HG03571 (cell line): ENCODE data around the gene IZUMO1R.
"Not testable (repeated sequence)": the region's sequence is repeated elsewhere in the genome, so short reads cannot be mapped to it uniquely, and the experiment has no call there.

ENCODE experiments used
- ATAC-seq: cut with Tn5 transposase; IDR thresholded peaks from one replicate; pipeline ENCODE4 v1.9.1; 2021; ENCODE audit not compliant: unreplicated experiment

IZUMO1R gene

DNA sequence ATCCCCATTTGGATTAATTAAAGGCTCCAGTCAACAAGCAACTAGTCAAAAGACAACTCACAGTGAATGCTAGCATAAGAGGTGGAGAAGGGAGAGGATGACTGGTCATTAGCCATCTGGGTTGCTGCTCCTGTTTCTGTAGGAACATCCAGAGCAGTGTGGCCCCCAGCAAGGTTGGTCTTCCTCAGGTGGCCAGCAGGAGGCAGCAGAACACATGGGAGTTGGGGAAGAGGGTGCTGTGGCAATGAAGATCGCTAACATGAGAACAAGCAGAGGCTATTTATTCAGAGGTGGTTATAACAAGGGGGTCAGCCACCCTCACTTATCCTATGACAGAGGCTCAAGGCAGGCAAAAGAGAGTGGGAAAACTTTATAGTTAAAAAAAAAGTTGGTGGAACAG lies 21.3 kb downstream of the IZUMO1R start:
- no peak for ATAC-seq

DNA sequence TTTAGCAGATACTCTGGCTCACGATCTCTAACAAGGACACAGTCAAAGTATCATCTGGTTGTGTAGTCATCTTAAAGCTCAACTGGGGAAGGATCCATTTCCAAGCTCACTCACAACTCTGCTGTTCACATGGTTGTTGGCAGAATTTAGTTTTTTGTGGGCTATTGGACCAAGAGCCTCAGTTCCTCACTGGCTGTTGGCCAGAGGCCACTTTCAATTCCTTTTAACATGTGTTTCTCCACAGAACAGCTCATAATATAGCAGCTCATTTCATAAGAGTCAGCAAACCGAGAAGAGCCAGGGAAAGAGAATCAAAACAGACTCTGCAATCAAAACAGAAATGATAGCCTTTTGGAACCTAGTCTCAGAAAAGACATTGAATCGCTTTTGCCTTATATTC lies 22.6 kb downstream of the IZUMO1R start:
- no peak for ATAC-seq

DNA sequence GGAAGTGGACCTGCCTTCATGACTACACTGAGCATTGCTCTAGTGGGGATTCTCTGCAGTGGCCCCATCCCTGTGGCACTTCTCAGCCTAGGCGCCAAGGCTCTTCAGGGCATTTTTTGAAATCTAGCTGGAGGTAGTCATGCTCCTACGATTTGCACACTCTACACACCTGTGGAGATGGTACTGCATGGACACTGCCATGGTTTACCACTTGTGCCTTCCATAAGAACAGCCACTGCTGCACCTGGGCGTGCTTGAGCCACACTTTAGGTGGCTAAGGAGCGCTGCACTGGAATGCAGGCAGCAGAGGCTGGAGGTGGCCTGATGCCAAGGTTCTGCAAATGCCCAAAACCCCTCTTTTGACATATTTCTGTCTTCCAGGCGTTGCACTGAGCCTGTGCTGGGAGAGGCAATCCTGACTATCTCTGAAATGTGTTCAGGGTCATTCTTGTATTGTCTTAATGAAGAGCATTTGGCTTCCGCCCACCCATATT lies 24.3 kb downstream of the IZUMO1R start:
- ATAC-seq = no peak

DNA sequence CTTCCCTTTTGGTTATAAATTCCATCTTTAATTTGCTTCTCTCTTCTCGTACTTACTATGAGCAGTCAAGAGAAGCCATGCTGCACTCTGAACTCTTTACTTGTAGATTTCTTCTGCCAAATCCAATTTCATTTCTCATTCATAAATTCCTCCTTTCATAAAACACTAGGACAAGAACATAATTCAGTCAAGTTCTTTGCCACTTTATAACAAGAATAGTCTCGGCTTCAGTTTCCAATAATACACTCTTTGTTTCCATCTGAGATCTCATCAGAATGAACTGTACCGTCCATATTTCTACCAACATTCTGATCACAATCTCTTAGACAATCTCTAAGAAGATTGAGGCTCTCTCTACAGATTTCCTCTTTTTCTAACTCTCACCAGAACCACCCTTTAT lies 25.1 kb downstream of the IZUMO1R start:
- ATAC-seq = no peak

DNA sequence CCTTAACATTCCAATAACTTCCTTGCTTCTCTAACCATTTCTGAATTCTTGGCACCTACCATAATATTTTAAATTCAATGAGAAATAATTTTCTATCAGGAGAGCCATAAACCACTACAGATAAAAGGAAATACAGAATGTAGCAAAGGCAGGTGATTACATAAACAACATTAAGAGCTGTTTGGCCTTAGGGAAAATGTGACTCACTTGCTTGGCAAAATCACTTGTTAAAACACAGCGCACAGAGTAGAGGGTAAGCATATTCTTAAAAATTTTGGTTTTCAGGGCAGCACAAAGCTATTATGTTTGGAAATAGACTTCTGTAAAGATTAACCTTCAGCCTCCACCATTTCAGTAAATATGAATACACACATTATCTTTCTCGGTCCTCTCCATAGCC lies 26.4 kb downstream of the IZUMO1R start:
- ATAC-seq = no peak

DNA sequence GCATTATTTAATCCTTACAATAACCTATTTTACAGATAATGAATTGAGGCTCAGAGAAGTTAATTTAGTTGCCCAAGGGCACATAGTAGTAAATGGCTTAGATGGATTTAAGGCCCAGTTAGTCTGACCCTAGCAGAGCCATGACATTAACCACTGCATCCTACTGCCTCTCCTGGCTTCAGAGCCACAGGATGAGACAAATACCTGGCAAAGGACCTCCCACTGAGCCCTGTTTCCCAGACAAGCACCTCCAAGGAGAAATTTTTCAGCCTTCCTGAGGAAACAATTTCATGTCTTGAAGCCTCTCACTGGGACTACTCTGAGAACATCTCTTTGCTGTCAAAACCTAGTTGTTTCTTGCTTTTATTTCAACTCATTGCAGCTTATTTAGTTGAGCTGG lies 28.4 kb downstream of the IZUMO1R start:
- no peak for ATAC-seq

DNA sequence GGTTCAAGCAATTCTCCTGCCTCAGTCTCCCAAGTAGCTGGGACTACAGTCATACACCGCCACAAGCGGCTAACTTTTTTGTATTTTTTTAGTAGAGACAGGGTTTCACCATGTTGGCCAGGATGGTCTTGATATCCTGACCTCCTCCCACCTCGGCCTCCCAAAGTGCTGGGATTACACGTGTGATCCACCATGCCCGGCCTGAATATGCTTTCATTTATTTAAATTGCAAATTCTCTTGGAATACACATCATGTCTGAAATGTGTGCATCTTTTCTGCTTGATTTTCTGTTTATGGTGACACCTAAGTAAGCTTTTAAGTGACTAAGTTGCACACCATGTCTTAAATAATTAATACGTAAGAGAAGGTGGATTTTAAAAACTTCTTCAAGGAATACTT lies 31.7 kb downstream of the IZUMO1R start:
- ATAC-seq = no peak

DNA sequence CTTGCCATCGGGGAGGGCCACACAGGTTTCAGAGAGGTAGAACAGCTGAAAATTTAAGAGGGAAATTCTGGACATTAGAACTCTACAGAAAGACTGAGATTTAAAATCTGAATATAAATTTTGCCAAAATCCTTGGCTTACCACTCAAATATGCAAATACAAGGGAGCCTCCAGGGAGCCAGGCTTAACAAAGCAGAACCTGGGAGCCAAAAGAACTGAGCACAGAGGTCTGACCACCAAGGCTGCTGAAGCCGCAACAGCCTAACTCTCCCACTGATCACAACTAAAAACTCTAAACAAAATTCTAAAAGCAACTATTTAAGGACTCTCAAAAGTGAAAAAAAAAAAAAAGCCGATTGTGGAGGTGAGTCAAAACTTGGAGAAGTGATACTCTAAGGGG lies 34.3 kb downstream of the IZUMO1R start:
- no peak for ATAC-seq

DNA sequence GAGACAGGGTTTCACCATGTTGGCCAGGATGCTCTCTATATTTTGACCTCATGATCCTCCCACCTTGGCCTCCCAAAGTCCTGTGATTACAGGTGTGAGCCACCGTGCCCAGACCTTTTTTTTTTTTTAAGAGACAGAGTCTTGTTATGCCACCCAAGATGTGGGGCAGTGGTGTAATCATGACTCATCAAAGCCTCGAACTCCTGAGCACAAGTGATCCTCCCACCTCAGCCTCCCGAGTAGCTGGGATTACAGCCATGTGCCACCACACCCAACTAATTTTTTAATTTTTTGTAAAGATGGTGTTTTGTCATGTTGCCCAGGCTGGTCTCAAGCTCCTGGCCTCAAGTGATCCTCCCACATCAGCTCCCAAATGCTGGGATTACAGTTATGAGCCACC lies 37.9 kb downstream of the IZUMO1R start:
- no peak for ATAC-seq

DNA sequence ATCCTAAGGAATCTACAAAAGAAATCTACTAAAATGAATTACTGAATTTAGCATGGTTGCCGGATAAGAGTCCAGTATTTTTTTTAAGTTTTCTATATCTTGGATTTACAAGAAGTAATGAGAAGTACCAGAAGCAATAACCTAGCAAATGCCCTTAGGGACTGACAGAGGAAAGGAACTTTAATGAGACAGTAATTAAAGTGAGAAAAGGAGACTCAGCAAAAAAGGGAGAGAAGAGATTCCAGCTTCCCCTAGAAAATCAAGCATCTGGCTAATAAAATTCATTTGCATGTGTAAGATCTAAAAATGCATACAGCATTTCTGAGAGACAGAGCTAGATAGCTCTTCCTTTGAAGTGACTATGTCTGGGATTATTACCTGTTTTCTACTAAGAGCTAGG lies 39.1 kb downstream of the IZUMO1R start:
- no peak for ATAC-seq

DNA sequence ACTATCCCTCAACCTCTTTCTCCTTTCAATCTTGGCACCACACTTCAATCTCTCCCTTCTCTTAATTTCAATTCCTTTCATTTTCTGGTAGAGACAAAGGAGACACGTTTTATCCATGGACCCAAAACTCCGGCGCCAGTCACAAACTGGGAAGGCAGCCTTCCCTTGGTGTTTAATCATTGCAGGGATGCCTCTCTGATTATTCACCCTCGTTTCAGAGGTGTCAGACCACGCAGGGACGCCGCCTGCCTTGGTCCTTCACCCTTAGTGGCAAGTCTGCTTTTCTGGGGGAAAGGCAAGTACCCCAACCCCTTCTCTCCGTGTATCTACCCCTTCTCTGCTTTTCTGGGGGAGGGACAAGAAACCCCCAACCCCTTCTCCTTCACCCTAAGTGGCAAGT lies 41.9 kb downstream of the IZUMO1R start:
- ATAC-seq = not testable (repeated sequence)

DNA sequence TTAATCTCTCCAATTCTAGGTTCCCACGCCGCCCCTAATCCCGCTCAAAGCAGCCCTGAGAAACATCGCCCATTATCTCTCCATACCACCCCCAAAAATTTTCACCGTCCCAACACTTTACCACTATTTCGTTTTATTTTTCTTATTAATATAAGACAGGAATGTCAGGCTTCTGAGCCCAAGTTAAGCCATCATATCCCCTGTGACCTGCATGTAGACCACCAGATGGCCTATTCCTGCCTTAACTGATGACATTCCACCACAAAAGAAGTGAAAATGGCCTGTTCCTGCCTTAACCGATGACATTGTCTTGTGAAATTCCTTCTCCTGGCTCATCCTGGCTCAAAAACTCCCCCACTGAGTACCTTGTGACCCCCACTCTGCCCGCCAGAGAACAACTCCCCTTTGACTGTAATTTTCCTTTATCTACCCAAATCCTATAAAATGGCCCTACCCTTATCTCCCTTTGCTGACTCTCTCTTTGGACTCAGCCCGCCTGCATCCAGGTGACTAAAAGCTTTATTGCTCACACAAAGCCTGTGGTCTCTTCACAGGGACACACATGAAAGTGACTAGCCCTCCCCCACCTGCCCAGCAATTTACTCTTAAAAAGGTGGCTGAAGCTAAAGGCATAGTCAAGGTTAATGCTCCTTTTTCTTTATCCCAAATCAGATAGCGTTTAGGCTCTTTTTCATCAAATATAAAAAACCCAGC lies 46.6 kb downstream of the IZUMO1R start:
- not testable (repeated sequence) for ATAC-seq
